Muscle layer of duodenum (tissue), 2 donors: ENCODE measurements around the gene HDAC8.
"Not testable (repeated sequence)": the region's sequence is repeated elsewhere in the genome, so short reads cannot be mapped to it uniquely, and the experiment has no call there.

Experiments used
- H3K27ac ChIP-seq: one replicate; pipeline ENCODE4 v1.7.0; 2013; ENCODE audit warnings: mild to moderate bottlenecking, low read length
- H3K27me3 ChIP-seq: one replicate; pipeline ENCODE4 v1.7.0; 2013; ENCODE audit warnings: low read depth, mild to moderate bottlenecking, control low read depth, low read length
- H3K36me3 ChIP-seq, 2 donors: one replicate each; pipeline ENCODE4 v1.7.0; 2013; ENCODE audit warnings: low read length in 2 of 2, control low read depth in 1 of 2, mild to moderate bottlenecking in 1 of 2; ENCODE audit not compliant: insufficient read depth in 2 of 2, control insufficient read depth in 1 of 2
- H3K4me1 ChIP-seq, 2 donors: one replicate each; pipeline ENCODE4 v1.7.0; 2013; ENCODE audit warnings: low read length in 2 of 2, mild to moderate bottlenecking in 2 of 2, control low read depth in 1 of 2, moderate library complexity in 1 of 2; ENCODE audit not compliant: insufficient read depth in 2 of 2, control insufficient read depth in 1 of 2
- H3K4me3 ChIP-seq, 2 donors: one replicate each; pipeline ENCODE4 v1.7.0; 2013; ENCODE audit warnings: low read length in 2 of 2, low read depth in 1 of 2, mild to moderate bottlenecking in 1 of 2
- H3K9me3 ChIP-seq, 2 donors: one replicate each; pipeline ENCODE4 v1.7.0; 2013; ENCODE audit warnings: low read length in 2 of 2, control low read depth in 1 of 2, mild to moderate bottlenecking in 1 of 2; ENCODE audit not compliant: control insufficient read depth in 1 of 2
- donor health status: healthy.

Gene HDAC8

GRCh38 chrX:72572248-72573157, at the start of gene HDAC8:
HDAC8 (minus strand) TSS chrX:72572843; CDS start chrX:72572761, 82 bp downstream.
- peak within 1 kb of the TSS; percentile 70 to 93 for H3K4me3 ChIP-seq
- no peaks in the 10 kb centered on the region for H3K4me1 ChIP-seq
- H3K36me3 ChIP-seq, result peaks cover 0 to 9% of the 10 kb centered on the region in 2 donors
- H3K9me3 ChIP-seq, result no peaks in the 10 kb centered on the region
- no peaks in the 10 kb centered on the region for H3K27me3 ChIP-seq
- H3K27ac ChIP-seq, result peak within 1 kb of the TSS; percentile 84

DNA sequence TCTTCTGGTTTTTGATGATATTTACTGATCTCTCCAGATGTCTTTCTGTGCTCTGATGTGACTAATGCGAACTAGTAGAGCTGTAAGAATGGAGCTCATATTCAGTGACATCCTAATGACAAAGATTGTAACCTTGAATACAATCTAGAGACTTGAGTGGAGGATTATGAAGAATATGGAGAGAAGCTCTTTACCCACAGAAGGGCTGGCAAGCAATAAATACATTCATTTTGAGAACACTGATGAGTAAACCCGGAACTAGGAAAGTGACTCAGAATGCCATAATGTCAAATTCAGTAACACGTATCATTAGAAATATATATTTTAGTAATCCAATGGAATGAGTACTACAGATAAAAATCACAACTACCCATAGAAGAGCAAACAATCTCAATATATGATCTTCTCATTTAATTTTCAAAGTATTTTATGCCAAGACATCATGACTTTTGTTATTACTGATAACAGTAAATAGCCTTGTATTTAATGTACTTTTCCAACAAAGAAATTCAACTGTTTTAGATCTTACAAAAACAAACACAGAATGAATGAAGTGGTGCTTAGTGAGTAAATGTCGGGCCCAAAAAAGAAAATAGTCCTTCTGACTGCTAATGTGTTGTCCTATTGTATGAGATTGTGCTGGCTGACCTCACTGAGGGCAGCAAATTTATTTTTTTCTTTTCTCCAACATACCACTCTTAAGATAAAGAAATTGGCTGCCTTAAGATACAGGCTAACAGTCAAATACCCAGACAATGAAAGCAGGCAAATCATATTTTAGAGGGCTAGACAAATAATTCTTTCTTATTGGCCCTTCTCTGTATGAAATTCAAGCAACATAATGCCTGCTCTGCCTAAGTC, 49.2 kb upstream of the HDAC8 start:
- Histone ChIP-seq H3K27ac (no peak overlapping the region), H3K4me3 (no peak overlapping the region), H3K27me3 (no peaks in the 10 kb centered on the region), H3K36me3 (peaks cover 4 to 10% of the 10 kb centered on the region in 2 donors), H3K9me3 (no peaks in the 10 kb centered on the region), H3K4me1 (no peaks in the 10 kb centered on the region)

DNA sequence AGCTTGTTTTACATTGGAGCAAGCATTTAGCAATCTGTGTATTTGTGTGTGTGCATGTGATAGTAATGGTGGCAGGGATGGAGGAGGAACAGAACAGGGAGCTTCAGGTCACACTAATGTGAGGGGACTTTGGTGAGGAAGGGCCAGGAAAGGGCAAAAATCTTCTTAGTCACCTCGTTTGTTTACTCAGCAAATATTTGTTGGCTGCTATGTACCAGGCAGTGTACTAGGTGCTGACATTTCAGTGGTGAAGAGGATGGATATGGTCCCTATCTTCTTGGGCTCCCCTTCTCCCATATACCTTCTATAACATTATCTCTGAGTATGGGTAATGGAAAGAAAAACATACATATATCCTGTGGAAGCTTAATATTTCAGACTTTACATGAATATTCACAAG, 48.5 kb upstream of the HDAC8 start:
- Histone ChIP-seq H3K4me3 (no peak overlapping the region), H3K36me3 (peaks cover 4 to 10% of the 10 kb centered on the region in 2 donors), H3K9me3 (no peaks in the 10 kb centered on the region), H3K27me3 (no peaks in the 10 kb centered on the region), H3K4me1 (no peaks in the 10 kb centered on the region), H3K27ac (no peak overlapping the region)

DNA sequence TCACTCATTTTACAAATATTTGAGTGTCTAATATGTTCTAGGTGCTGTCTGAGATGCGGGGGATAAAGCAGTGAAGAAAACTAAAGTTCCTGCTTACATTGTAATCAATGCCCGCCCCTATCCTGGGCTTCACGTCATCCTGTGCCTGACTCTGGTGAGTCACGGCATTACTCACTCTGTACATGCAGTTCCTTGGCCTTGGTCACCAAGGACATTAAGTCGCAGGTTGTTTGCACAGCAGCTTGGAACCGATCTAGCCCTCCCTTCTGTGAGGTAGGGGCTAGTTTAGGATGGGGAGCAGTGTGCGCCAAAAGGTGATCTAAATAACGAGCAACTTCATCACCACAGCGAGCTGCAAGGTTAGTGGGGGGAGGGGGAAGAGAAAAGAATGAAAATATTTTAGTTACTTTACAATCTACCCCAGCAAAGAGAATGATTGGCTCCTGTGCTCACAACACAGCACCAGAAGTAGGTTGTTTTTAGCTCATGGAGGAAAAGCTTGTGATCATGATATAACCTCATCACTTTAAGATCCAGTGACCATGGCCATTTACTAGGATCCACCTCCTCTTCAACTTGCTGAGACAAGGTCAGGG, 48.0 kb upstream of the HDAC8 start:
- no peak overlapping the region for H3K27ac ChIP-seq

DNA sequence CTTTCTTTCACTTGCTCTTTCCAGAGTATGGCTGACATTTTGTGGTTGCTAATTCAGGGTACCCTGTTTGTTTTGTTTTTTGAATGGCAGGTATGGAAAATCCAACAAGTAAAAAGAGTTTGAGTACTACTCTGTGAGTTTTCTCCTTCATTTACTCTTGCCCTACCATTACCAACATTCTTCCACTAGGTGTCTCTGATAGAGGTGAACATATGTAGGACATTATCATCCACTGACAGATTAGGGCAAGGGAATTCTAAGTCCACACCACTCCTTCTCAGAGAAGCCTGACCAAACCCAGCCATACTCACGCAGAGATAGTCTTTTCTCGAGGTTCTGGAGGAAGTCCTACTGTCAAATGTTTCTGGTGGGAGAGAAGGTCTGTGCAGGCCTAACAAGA, 36.7 kb upstream of the HDAC8 start:
- Histone ChIP-seq H3K4me3 (no peak overlapping the region), H3K27ac (no peak overlapping the region), H3K9me3 (no peaks in the 10 kb centered on the region), H3K4me1 (no peaks in the 10 kb centered on the region), H3K36me3 (peaks cover 0 to 2% of the 10 kb centered on the region in 2 donors), H3K27me3 (no peaks in the 10 kb centered on the region)

More for the DNA sequence above, 48.0 kb upstream of the HDAC8 start:
- H3K27me3 ChIP-seq, result no peaks in the 10 kb centered on the region
- peaks cover 4 to 10% of the 10 kb centered on the region in 2 donors for H3K36me3 ChIP-seq
- no peaks in the 10 kb centered on the region for H3K9me3 ChIP-seq
- H3K4me1 ChIP-seq, result no peaks in the 10 kb centered on the region
- H3K4me3 ChIP-seq, result no peak overlapping the region

DNA sequence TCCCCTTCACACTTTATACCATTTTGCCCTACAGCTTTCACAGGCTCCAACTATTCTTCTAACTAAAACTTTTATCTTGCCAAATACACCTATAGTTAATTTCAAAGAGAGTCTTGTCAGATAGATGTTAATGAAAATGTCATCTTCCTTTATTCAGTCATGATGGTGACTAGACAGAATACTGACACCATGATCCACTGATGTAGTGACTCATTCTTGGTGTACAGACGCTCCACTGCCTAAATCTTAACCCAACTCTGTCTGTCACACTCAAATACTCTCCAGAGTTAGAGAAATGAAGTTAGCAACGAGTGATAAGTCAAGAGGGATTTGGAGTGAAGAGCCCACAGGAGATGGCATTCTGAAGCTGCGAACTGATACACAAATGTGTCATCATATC, 32.1 kb upstream of the HDAC8 start:
- H3K36me3 ChIP-seq, result peaks cover 0 to 6% of the 10 kb centered on the region in 2 donors
- no peak overlapping the region for H3K27ac ChIP-seq
- H3K4me1 ChIP-seq, result no peaks in the 10 kb centered on the region
- no peak overlapping the region for H3K4me3 ChIP-seq
- H3K9me3 ChIP-seq, result no peaks in the 10 kb centered on the region
- no peaks in the 10 kb centered on the region for H3K27me3 ChIP-seq

GRCh38 chrX:72604112-72604511, 31.5 kb upstream of the HDAC8 start:
- Histone ChIP-seq H3K36me3 (peaks cover 0 to 6% of the 10 kb centered on the region in 2 donors), H3K4me3 (no peak overlapping the region), H3K27me3 (no peaks in the 10 kb centered on the region), H3K9me3 (no peaks in the 10 kb centered on the region), H3K4me1 (no peaks in the 10 kb centered on the region), H3K27ac (no peak overlapping the region)

DNA sequence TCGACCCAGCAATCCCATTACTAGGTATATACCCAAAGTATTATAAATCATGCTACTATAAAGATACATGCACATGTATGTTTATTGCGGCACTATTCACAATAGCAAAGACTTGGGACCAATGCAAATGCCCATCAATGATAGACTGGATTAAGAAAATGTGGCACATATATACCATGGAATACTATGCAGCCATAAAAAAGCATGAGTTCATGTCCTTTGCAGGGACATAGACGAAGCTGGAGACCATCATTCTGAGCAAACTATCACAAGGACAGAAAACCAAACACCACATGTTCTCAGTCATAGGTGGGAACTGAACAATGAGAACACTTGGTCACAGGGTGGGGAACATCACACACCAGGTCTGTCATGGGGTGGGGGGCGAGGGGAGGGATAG, 18.4 kb upstream of the HDAC8 start:
- H3K27ac ChIP-seq, H3K9me3 ChIP-seq, H3K27me3 ChIP-seq, H3K4me1 ChIP-seq, H3K36me3 ChIP-seq, H3K4me3 ChIP-seq: not testable (repeated sequence)

GRCh38 chrX:72584163-72584562, 11.5 kb upstream of the HDAC8 start:
- no peak overlapping the region for H3K27ac ChIP-seq
- no peaks in the 10 kb centered on the region for H3K4me1 ChIP-seq
- no peak overlapping the region for H3K4me3 ChIP-seq
- no peaks in the 10 kb centered on the region for H3K27me3 ChIP-seq
- no peaks in the 10 kb centered on the region for H3K9me3 ChIP-seq
- peaks cover 0 to 4% of the 10 kb centered on the region in 2 donors for H3K36me3 ChIP-seq

DNA sequence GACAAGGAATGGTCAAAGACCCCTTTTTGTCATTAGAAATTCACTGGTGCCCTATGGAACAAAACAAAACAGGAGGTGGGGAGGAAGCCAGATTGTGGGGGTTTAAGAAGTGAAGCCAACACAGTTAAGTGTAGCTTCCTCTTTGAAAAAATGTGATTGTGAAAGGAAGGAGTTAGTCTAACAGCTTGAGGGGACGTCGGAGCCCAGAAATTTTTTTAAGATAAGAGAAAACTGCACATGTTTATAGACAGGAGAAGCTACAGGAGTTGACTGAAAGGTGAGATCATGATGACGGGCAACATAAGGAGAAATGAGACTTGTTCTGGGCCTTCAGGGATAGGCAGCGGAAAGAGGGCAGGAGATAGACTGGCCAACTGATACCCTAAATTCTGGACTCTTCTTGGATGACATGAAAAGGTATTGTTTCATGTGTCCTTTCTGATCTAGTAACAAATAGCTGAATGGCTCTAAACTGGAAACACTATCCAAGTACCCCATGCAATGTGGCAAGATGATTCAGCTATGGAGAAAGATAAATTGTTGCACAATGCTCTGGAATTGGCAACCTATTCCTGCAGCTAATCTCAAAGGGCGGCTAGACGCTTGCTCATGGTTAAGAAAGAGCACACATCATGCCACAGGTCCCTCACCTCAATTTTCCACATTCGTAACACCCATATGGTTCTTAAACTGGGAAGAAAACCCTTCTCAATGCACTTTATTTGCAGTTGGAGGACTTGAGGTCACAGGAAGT, 3.7 kb upstream of the HDAC8 start:
- no peak overlapping the region for H3K27ac ChIP-seq
- no peaks in the 10 kb centered on the region for H3K27me3 ChIP-seq

More for the DNA sequence above, 3.7 kb upstream of the HDAC8 start:
- H3K9me3 ChIP-seq, result no peaks in the 10 kb centered on the region
- no peaks in the 10 kb centered on the region for H3K36me3 ChIP-seq
- no peaks in the 10 kb centered on the region for H3K4me1 ChIP-seq
- H3K4me3 ChIP-seq, result no peak overlapping the region
